Measurements from ENCODE around the gene ASS1.

ASS1 gene

GRCh38 chr9:130458027-130458803 lies 13.5 kb downstream of the ASS1 start:
- no peak for DNase-seq

- DNase-seq, result no peak
Measured at GRCh38 chr9:130458804-130459067, 14.0 kb downstream of the ASS1 start.

GRCh38 chr9:130459151-130459550 lies 14.4 kb downstream of the ASS1 start:
- no peak for DNase-seq

- no peak for DNase-seq
Measured at GRCh38 chr9:130459941-130460669, 15.3 kb downstream of the ASS1 start.

GRCh38 chr9:130461218-130461630 lies 16.5 kb downstream of the ASS1 start:
- no peak for DNase-seq

GRCh38 chr9:130461731-130462130 lies 17.0 kb downstream of the ASS1 start:
- no peak for DNase-seq

GRCh38 chr9:130462685-130463540 lies 18.2 kb downstream of the ASS1 start:
- DNase-seq, result no peak

GRCh38 chr9:130463763-130464745 lies 19.3 kb downstream of the ASS1 start:
- no peak for DNase-seq

GRCh38 chr9:130465383-130466096 lies 20.8 kb downstream of the ASS1 start:
- DNase-seq, result no peak

- DNase-seq, result no peak
Measured at GRCh38 chr9:130466537-130467217, 21.9 kb downstream of the ASS1 start.

- no peak for DNase-seq
Measured at GRCh38 chr9:130467316-130467715, 22.6 kb downstream of the ASS1 start.

- DNase-seq, result no peak
Measured at GRCh38 chr9:130468566-130468965, 23.8 kb downstream of the ASS1 start.

GRCh38 chr9:130470269-130470668 lies 25.5 kb downstream of the ASS1 start:
- DNase-seq, result no peak

GRCh38 chr9:130470950-130471349 lies 26.2 kb downstream of the ASS1 start:
- no peak for DNase-seq

- DNase-seq, result no peak
Measured at GRCh38 chr9:130471411-130472183, 26.8 kb downstream of the ASS1 start.

- no peak for DNase-seq
Measured at GRCh38 chr9:130472184-130472705, 27.5 kb downstream of the ASS1 start.

- no peak for DNase-seq
Measured at GRCh38 chr9:130473009-130473408, 28.2 kb downstream of the ASS1 start.

GRCh38 chr9:130473566-130473965 lies 28.8 kb downstream of the ASS1 start:
- no peak for DNase-seq

- DNase-seq, result no peak
Measured at GRCh38 chr9:130474106-130474505, 29.3 kb downstream of the ASS1 start.

GRCh38 chr9:130476151-130476730 lies 31.5 kb downstream of the ASS1 start:
- no peak for DNase-seq
